Naive thymus-derived CD8-positive, alpha-beta T cell (primary cell): Measurements from ENCODE around the gene MT1A. TPM values are rescaled to one million over a fixed set of nuclear protein-coding genes. Genes with fewer than 3 reads are reported as not detected.
A peak's percentile ranks its signal among the peaks of the same experiment; 100 is the strongest.

Source experiments
- ATAC-seq, 2 donors: fragments of 150-1000 bp; cut with Tn5 transposase in 1 of 2; sonication (Bioruptor Pico), chemical (Tn5 transposase) in 1 of 2; 1 replicate in 1 of 2; 2 replicates in 1 of 2; pipeline ENCODE4 v1.10.0; 2021; ENCODE audit warnings: mild to moderate bottlenecking in 2 of 2, moderate library complexity in 2 of 2
- POLR2A ChIA-PET: fragments of 350-600 bp; sonication (Branson Sonifier 250); formaldehyde crosslinking; loops from one replicate; lab custom pipeline; 2021; ENCODE audit warnings: antibody characterized with exemption; lab: Charles Lee
- DNase-seq, 10 donors: peaks; one replicate each; pipeline versions ENCODE4 v3.0.0 to v3.0.0-alpha.2; 2020 to 2022
- H3K27ac Mint-ChIP-seq, 10 donors: one replicate each; pipeline ENCODE4 v1.8.0; 2020 to 2022; ENCODE audit warnings: mild to moderate bottlenecking in 10 of 10, mixed read lengths in 10 of 10, moderate library complexity in 4 of 10, inconsistent platforms in 1 of 10
- H3K27me3 Mint-ChIP-seq, 5 donors: one replicate each; pipeline ENCODE4 v1.8.0; 2021 to 2022; ENCODE audit warnings: mixed read lengths in 5 of 5
- H3K36me3 Mint-ChIP-seq, 3 donors: one replicate each; pipeline ENCODE4 v1.8.0; 2020 to 2022; ENCODE audit warnings: mixed read lengths in 3 of 3, mild to moderate bottlenecking in 2 of 3, inconsistent platforms in 1 of 3
- H3K4me1 Mint-ChIP-seq, 4 donors: one replicate each; pipeline ENCODE4 v1.8.0; 2021 to 2022; ENCODE audit warnings: mixed read lengths in 4 of 4
- H3K4me3 Mint-ChIP-seq, 10 donors: one replicate each; pipeline ENCODE4 v1.8.0; 2020 to 2022; ENCODE audit warnings: mild to moderate bottlenecking in 10 of 10, mixed read lengths in 10 of 10, moderate library complexity in 6 of 10, inconsistent platforms in 1 of 10
- H3K9me3 Mint-ChIP-seq, 9 donors: one replicate each; pipeline ENCODE4 v1.8.0; 2020 to 2022; ENCODE audit warnings: mixed read lengths in 9 of 9, mild to moderate bottlenecking in 3 of 9, inconsistent platforms in 1 of 9, moderate library complexity in 1 of 9
- polyA plus RNA-seq, 3 donors: library from polyadenylated mRNA; unstranded; fragments of 300-500 nt; fragmentation: Illumina TruSeq; gene quantifications; one replicate each; pipeline ENCODE4 v1.2.3, GENCODE V29; 2021
- total RNA-seq, 8 experiments: library from RNA in 2 of 8; stranded (reverse) in 2 of 8; gene quantifications; one replicate each; pipeline ENCODE4 v1.2.3 and lab custom pipeline; 2021 to 2026

Gene MT1A
- total and polyA plus RNA-seq, 5 experiments from 2014 or later, result not detected

DNA sequence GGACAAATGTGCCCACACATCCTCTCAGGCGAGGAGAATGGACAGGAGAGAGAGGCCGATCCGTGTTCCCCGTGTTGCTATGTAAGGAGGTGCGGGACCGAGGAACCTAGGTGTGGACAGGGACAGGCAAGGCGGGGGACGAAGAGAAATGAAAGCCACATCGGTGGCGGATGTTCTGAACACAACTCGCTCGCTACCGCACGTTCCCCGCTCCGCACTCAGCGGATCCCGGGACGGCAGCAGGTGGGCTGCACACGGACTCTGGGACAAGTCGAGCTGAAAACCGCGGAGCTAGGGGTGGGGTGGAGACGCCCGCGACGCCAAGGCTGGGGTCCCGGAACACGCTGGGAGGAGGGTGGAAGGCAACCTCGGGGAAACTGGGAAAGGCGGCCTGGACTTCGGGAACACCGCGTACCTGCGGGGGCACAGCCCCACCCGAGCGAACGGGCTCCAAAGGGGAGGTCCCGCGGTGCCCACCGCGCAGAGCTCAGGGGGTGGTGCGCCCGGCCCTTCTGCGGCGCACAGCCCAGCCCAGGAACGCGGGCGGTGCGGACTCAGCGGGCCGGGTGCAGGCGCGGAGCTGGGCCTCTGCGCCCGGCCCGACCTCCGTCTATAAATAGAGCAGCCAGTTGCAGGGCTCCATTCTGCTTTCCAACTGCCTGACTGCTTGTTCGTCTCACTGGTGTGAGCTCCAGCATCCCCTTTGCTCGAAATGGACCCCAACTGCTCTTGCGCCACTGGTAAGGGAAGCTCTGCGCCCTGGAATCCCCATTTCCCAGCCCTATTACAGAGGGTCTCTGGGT lies 13.1 kb upstream of the MT1A start, which contains the start of gene MT1E:
MT1E (plus strand) TSS at position 642 of the 803 bp plus-strand sequence; CDS start at position 713, 71 bp downstream.
- ATAC-seq (peak; percentile 90 to 93), DNase-seq (peak in 7 of 10 donors; percentile 16 to 50 (median 38))
- Mint-ChIP-seq H3K36me3 (peaks cover 0 to 2% (median 0%) of the 10 kb centered on the region in 3 donors), H3K27me3 (peaks cover 0 to 14% (median 5%) of the 10 kb centered on the region in 5 donors), H3K27ac (peak within 1 kb of the TSS; percentile 65 to 93 (median 84)), H3K4me3 (peak within 1 kb of the TSS; percentile 85 to 95 (median 90)), H3K9me3 (no peaks in the 10 kb centered on the region), H3K4me1 (peaks cover 10 to 21% (median 17%) of the 10 kb centered on the region in 4 donors)
- POLR2A ChIA-PET, result interaction anchor here (0.7 to 6.7 kb wide), 5 partner anchors 15 to 20 kb away, joined by 3 to 50 read pairs (median 4); partner anchors contain the start of gene MT2A

DNA sequence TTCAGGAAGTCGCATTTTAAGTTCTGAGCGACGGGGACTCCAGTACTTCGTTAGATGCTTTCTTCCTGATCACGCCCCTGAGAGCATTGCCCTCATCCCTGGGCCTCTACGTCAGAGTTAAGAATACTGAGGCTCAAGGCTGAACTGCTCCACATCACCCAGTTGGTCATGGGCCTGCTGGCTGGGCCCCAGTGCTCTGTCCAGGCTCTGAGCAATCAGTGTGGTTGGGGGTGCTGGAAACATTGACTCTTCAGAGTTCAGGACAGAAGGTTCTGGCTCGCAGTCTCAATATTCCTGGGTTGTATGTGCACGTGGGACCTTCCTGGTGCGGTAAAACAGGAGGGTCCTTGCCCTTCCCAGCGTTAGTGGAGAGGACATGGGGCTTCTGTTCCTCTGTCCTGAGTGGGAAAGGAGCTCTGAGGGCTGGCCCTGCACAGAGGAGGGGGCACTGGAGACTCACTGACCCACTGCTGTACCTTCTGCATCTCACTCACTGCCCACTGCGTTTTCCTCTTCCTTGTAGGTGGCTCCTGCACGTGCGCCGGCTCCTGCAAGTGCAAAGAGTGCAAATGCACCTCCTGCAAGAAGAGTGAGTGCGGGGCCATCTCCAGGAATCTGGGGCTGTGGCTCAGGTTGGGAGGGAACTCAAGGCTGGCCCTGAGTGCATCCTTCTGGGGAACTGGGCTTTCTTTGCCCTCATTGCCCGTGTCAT lies 12.4 kb upstream of the MT1A start:
- H3K27ac Mint-ChIP-seq, result peak overlapping the region in 9 of 10 donors; percentile 52 to 90 (median 83)
- H3K4me3 Mint-ChIP-seq, result peak overlapping the region; percentile 83 to 95 (median 88)
- DNase-seq (no peak), ATAC-seq (peak; percentile 42 to 43)
- H3K9me3 Mint-ChIP-seq, result no peaks in the 10 kb centered on the region
- H3K4me1 Mint-ChIP-seq, result peaks cover 10 to 22% (median 17%) of the 10 kb centered on the region in 4 donors
- POLR2A ChIA-PET, result interaction anchor here (1.1 to 6.7 kb wide), 3 partner anchors 16 to 18 kb away, joined by 3 to 50 read pairs (median 6); partner anchors contain the start of gene MT2A
- H3K27me3 Mint-ChIP-seq, result peaks cover 3 to 22% (median 12%) of the 10 kb centered on the region in 5 donors
- H3K36me3 Mint-ChIP-seq, result peaks cover 0 to 2% (median 0%) of the 10 kb centered on the region in 3 donors

DNA sequence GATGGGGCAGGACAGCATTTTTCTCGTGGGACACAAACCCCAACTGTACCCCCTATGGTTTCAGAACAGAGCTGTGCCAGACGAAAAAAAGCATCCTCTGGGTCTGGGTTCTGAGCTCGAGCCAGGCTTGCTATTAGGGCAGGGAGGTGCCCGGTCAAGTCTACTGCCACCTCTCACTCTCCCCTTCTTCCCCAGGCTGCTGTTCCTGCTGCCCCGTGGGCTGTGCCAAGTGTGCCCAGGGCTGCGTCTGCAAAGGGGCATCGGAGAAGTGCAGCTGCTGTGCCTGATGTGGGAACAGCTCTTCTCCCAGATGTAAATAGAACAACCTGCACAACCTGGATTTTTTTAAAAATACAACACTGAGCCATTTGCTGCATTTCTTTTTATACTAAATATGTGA lies 11.8 kb upstream of the MT1A start:
- DNase-seq (no peak), ATAC-seq (no peak)
- H3K4me3 Mint-ChIP-seq, result peak overlapping the region in 5 of 10 donors; percentile 22 to 95 (median 87)
- no peak overlapping the region for H3K27ac Mint-ChIP-seq
- H3K27me3 Mint-ChIP-seq, result peaks cover 4 to 27% (median 18%) of the 10 kb centered on the region in 5 donors
- POLR2A ChIA-PET, result interaction anchor here (6.7 kb wide), 1 partner anchor 16 kb away, joined by 50 read pairs; the partner anchor contains the start of gene MT2A
- H3K36me3 Mint-ChIP-seq, result peaks cover 0 to 2% (median 0%) of the 10 kb centered on the region in 3 donors
- H3K9me3 Mint-ChIP-seq, result no peaks in the 10 kb centered on the region
- H3K4me1 Mint-ChIP-seq, result peaks cover 11 to 26% (median 19%) of the 10 kb centered on the region in 4 donors

DNA sequence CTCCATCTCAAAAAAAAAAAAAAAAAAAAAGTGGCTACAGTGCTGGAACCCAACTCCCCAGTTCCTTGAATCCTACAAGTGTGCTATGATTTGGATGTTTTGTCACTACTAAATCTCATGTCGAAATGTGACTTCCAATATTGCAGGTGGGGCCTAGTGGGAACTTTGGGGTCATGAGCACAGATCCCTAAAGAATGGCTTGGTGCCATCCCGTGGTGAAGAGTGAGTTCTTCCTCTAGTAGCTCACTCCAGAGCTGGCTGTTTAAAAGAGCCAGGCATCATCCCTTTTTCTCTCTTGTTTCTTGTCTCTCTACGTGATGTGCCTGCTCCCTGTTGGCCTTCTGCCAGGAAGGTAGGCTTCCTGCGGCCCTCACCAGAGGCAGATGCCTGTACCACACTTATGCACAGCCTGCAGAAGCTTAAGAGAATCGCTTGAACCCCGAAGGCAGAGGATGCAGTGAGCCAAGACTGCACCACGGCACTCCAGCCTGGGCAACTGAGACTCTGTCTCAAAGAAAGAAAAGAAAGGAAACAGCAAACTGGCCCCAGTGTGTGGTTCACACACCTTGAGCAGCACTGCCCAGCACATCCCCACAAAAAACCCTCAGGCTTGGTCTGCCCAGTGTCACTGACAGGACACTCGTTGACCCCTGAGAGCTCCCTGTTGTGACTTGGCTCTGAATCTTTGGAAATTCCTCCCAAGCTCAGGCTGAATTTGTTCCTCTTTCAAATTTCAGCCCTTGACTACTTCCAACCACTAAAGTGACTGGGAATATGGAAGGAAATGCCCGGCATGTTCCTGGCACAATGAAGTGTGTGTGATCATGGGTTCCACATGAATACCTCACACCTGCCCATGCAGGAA lies 9.7 kb upstream of the MT1A start:
- H3K36me3 Mint-ChIP-seq, result peaks cover 0 to 2% (median 2%) of the 10 kb centered on the region in 3 donors
- ATAC-seq, result no peak
- H3K4me1 Mint-ChIP-seq, result peaks cover 15 to 37% (median 29%) of the 10 kb centered on the region in 4 donors
- POLR2A ChIA-PET, result interaction anchor here (0.8 to 1.1 kb wide), 2 partner anchors 11 to 72 kb away, joined by 4 to 7 read pairs; no protein-coding TSS in a partner anchor
- no peak overlapping the region for H3K4me3 Mint-ChIP-seq
- H3K27me3 Mint-ChIP-seq, result peaks cover 14 to 48% (median 35%) of the 10 kb centered on the region in 5 donors
- DNase-seq, result no peak
- H3K27ac Mint-ChIP-seq, result peak overlapping the region in 1 of 10 donors; percentile 40
- no peaks in the 10 kb centered on the region for H3K9me3 Mint-ChIP-seq

DNA sequence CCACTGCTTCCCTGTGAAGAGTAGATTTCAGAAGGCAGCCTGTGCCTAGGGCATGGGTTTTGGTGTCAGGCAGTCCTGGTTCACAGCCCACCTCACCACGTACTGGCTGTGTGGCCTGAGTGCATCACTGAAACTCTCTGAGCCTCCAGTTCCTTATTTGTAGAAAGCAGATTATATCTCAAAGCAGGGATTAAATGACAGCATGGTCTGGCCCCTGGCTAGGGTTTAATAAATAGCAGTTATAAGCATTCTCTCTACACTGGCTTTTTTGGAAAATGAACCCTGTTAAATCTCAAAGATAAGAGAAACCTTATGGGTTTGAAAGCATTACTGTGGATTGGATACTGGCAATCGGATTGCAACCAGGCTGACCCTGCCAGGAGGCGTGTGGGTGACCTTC lies 8.9 kb upstream of the MT1A start:
- no peak for DNase-seq
- ATAC-seq, result no peak
- Mint-ChIP-seq H3K27ac (no peak overlapping the region), H3K4me3 (no peak overlapping the region), H3K36me3 (peaks cover 0 to 2% (median 2%) of the 10 kb centered on the region in 3 donors), H3K4me1 (peaks cover 15 to 39% (median 29%) of the 10 kb centered on the region in 4 donors), H3K27me3 (peaks cover 21 to 56% (median 40%) of the 10 kb centered on the region in 5 donors), H3K9me3 (no peaks in the 10 kb centered on the region)
- POLR2A ChIA-PET, result no interaction called here

DNA sequence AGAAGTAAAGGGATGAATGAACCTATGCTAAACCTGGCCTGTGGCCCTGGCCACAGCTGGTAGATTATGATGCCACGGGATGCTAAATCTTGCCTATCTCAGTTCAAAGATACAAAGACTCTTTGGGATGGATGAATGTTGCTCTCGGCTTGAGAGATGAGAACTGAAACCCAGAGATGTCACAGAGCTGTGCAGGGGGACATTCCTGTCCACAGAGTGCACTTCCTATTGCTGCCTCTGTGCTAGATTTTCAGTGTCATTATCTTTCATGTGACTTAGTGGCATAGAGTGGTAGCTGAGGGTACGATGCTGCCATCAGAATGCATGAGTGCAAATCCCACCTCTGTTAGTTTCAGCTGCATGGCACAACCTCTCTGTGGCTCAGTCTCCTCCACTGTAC lies 8.3 kb upstream of the MT1A start:
- no peak overlapping the region for H3K27ac Mint-ChIP-seq
- no peak overlapping the region for H3K4me3 Mint-ChIP-seq
- no peaks in the 10 kb centered on the region for H3K9me3 Mint-ChIP-seq
- DNase-seq (no peak), ATAC-seq (no peak)
- POLR2A ChIA-PET, result interaction anchor here (0.7 to 1.1 kb wide), 2 partner anchors 24 to 61 kb away, joined by 3 read pairs; no protein-coding TSS in a partner anchor
- H3K4me1 Mint-ChIP-seq, result peaks cover 18 to 42% (median 30%) of the 10 kb centered on the region in 4 donors
- peaks cover 27 to 62% (median 41%) of the 10 kb centered on the region in 5 donors for H3K27me3 Mint-ChIP-seq
- peaks cover 0 to 2% (median 2%) of the 10 kb centered on the region in 3 donors for H3K36me3 Mint-ChIP-seq

DNA sequence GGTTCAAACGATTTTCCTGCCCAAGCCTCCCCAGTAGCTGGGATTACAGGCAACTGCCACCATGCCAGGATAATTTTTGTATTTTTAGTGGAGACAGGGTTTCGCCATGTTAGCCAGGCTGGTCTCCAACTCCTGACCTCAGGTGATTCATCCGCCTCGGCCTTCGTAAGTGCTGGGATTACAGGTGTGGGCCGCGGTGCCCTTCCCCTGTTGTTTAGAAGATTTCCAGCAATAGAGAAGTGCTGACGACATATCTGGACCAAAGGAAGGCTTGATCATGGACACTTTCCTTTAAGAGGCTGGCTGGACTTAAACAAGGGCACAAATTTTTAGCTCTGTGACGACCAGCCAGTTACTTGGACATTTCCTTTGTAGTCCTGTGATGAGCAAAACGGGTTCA lies 7.3 kb upstream of the MT1A start:
- DNase-seq (no peak), ATAC-seq (no peak)
- Mint-ChIP-seq H3K36me3 (peaks cover 0 to 2% (median 2%) of the 10 kb centered on the region in 3 donors), H3K27me3 (peaks cover 31 to 73% (median 43%) of the 10 kb centered on the region in 5 donors), H3K27ac (no peak overlapping the region), H3K4me1 (peaks cover 17 to 40% (median 30%) of the 10 kb centered on the region in 4 donors), H3K4me3 (peak overlapping the region in 7 of 10 donors; percentile 69 to 90 (median 82)), H3K9me3 (no peaks in the 10 kb centered on the region)
- POLR2A ChIA-PET, result interaction anchor here (0.6 to 1.5 kb wide), 2 partner anchors 14 to 449 kb away, joined by 3 to 4 read pairs; no protein-coding TSS in a partner anchor

DNA sequence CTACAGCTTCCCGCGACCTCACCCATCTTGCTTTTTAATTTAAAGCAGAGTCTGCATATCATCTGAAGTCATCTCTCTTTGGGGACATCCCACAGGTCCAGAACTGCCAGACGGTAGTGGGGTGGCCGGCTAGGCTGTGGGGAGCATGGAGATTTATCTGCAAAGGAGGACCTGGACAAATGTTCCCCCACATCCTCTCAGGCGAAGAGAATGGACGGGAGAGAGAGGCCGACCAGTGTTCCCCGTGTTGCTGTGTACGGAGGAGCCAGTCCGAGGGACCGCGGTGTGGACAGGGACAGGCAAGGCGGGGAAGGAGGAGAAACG lies 6.7 kb upstream of the MT1A start:
- Mint-ChIP-seq H3K27ac (no peak overlapping the region), H3K9me3 (no peaks in the 10 kb centered on the region), H3K36me3 (peaks cover 0 to 2% (median 2%) of the 10 kb centered on the region in 3 donors), H3K27me3 (peaks cover 31 to 78% (median 49%) of the 10 kb centered on the region in 5 donors), H3K4me3 (peak overlapping the region; percentile 67 to 90 (median 81)), H3K4me1 (peaks cover 18 to 40% (median 32%) of the 10 kb centered on the region in 4 donors)
- no peak for DNase-seq
- POLR2A ChIA-PET, result interaction anchor here (0.6 to 1.5 kb wide), 2 partner anchors 13 to 449 kb away, joined by 3 to 4 read pairs; no protein-coding TSS in a partner anchor
- ATAC-seq, result no peak

DNA sequence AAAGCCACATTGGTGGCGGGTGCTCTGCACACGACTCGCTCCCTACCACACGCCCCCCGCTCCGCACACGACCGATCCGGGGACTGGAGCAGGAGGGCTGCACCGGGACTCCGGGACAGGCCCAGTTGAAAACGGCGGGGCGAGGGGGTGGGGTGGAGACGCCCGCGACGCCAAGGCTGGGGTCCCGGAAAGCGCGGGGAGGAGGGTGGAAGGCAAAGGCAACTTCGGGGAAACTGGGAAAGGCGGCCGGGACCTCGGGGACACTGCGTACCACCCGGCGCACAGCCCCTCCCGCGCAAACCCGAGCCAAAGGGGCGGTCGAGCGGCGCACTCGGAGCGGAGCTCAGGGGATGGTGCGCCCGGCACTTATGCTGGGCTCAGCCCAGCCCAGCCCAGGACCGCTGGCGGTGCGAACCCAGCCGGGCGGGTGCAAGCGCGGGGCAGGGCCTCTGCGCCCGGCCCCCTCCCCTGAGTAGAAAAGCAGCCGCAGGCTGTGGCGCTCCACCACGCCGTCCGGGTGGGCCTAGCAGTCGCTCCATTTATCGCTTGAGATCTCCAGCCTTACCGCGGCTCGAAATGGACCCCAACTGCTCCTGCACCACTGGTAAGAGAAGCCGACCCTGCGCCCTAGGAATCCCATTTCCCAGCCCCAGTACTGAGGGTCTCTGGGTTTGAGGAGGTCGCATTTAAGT lies 6.2 kb upstream of the MT1A start, which contains the start of gene MT1M:
MT1M (plus strand) TSS at position 504 of the 692 bp plus-strand sequence; CDS start at position 577, 73 bp downstream.
- H3K4me3 Mint-ChIP-seq, result peak within 1 kb of the TSS; percentile 67 to 90 (median 81)
- DNase-seq (no peak), ATAC-seq (peak; percentile 34 to 62)
- POLR2A ChIA-PET, result interaction anchor here (1.4 to 1.5 kb wide), 2 partner anchors 13 to 24 kb away, joined by 3 to 4 read pairs; partner anchors contain the start of gene MT2A
- peaks cover 0 to 2% (median 0%) of the 10 kb centered on the region in 3 donors for H3K36me3 Mint-ChIP-seq
- peaks cover 35 to 84% (median 53%) of the 10 kb centered on the region in 5 donors for H3K27me3 Mint-ChIP-seq
- H3K4me1 Mint-ChIP-seq, result peaks cover 18 to 43% (median 33%) of the 10 kb centered on the region in 4 donors
- H3K27ac Mint-ChIP-seq, result peak within 1 kb of the TSS in 1 of 10 donors; percentile 57
- no peaks in the 10 kb centered on the region for H3K9me3 Mint-ChIP-seq

DNA sequence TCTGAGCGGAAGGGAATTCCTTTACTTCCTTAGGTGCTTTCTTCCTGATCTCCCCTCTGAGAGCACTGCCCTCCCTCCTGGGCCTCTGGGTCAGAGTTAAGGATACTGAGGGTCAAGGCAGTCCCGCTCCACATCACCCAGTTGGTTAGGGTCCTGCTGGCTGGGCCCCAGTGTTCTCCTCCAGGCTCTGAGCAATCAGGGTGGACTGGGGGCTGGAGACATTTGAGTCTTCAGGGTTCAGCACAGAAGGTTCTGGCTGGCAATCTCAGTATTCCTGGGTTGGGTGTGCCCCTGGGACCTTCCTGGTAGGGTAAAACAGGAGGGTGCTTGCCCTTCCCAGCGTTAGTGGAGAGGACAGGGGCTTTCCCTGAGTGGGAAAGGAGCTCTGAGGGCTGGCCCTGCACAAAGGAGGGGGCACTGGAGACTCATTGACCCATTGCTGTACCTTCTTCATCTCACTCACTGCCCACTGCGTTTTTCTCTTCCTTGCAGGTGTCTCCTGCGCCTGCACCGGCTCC lies 5.6 kb upstream of the MT1A start:
- Mint-ChIP-seq H3K27me3 (peaks cover 40 to 90% (median 58%) of the 10 kb centered on the region in 5 donors), H3K4me1 (peaks cover 21 to 46% (median 37%) of the 10 kb centered on the region in 4 donors), H3K4me3 (peak overlapping the region in 9 of 10 donors; percentile 53 to 84 (median 63)), H3K36me3 (peaks cover 0 to 2% (median 0%) of the 10 kb centered on the region in 3 donors), H3K9me3 (no peaks in the 10 kb centered on the region), H3K27ac (peak overlapping the region in 1 of 10 donors; percentile 57)
- POLR2A ChIA-PET, result interaction anchor here (1.4 kb wide), 1 partner anchor 25 kb away, joined by 3 read pairs; the partner anchor contains the start of gene MT2A
- DNase-seq, result no peak
- no peak for ATAC-seq
